H1 (cell line): ENCODE measurements around the gene ZNF831. TPM values are rescaled to one million over a fixed set of nuclear protein-coding genes. Genes with fewer than 3 reads are reported as not detected.

ENCODE experiments used
- CTCF ChIA-PET: fragments of 300-600 bp; sonication (Branson Sonifier 250); formaldehyde crosslinking; loops from one replicate; lab custom pipeline; 2021; ENCODE audit not compliant: partially characterized antibody; lab: Charles Lee
- POLR2A ChIA-PET: fragments of 300-600 bp; sonication (Branson Sonifier 250); formaldehyde crosslinking; loops from one replicate; lab custom pipeline; 2021; ENCODE audit warnings: inconsistent platforms; ENCODE audit not compliant: partially characterized antibody; lab: Charles Lee
- DNase-seq, 2 experiments: peaks; one replicate each; pipeline versions ENCODE4 v3.0.0 to v3.0.0-alpha.2; 2010 to 2022; ENCODE audit warnings: low spot score in 2 of 2, low read depth in 1 of 2, mixed read lengths in 1 of 2
- FAIRE-seq: peaks from 2 replicates; lab custom pipeline; 2011; peaks lifted over from hg19 to GRCh38; lab: Jason Lieb, UNC
- H2AFZ ChIP-seq: 2 replicates; pipeline ENCODE4 v1.8.1; 2012; ENCODE audit warnings: low read length, inconsistent platforms
- H2AK5ac ChIP-seq: 2 replicates; pipeline ENCODE4 v1.6.1; 2013; ENCODE audit warnings: low read depth, low read length
- H2BK120ac ChIP-seq: replicated peaks from 2 replicates; pipeline ENCODE3; 2013; ENCODE audit warnings: low read depth, low read length, inconsistent platforms
- H2BK12ac ChIP-seq: 2 replicates; pipeline ENCODE4 v1.6.1; 2013; ENCODE audit warnings: low read depth, low read length
- H2BK15ac ChIP-seq: 2 replicates; pipeline ENCODE4 v1.6.1; 2013; ENCODE audit warnings: low read length
- H2BK20ac ChIP-seq: 2 replicates; pipeline ENCODE4 v1.6.1; 2013; ENCODE audit warnings: low read length
- H2BK5ac ChIP-seq: 2 replicates; pipeline ENCODE4 v1.6.1; 2013; ENCODE audit warnings: low read depth, low read length
- H3K14ac ChIP-seq: 2 replicates; pipeline ENCODE4 v1.6.1; 2013; ENCODE audit warnings: inconsistent platforms; ENCODE audit not compliant: insufficient read length
- H3K18ac ChIP-seq: 2 replicates; pipeline ENCODE4 v1.6.1; 2013; ENCODE audit warnings: low read length; ENCODE audit errors: extremely low read depth
- H3K23ac ChIP-seq: 2 replicates; pipeline ENCODE4 v1.6.1; 2013; ENCODE audit warnings: inconsistent platforms; ENCODE audit not compliant: insufficient read length
- H3K23me2 ChIP-seq: 2 replicates; pipeline ENCODE4 v1.6.1; 2013; ENCODE audit warnings: low read depth, low read length
- H3K27ac ChIP-seq: 2 replicates; pipeline ENCODE4 v1.6.1; 2011; ENCODE audit warnings: low read depth, low read length, inconsistent platforms
- H3K27me3 ChIP-seq, 4 experiments: replicated peaks in 1 of 4; 1 replicate in 1 of 4; 2 replicates in 3 of 4; pipeline versions ENCODE4 v1.6.1 to v1.8.1; 2011 to 2013; ENCODE audit warnings: low read length in 3 of 4, mild to moderate bottlenecking in 3 of 4, inconsistent platforms in 2 of 4, mixed read lengths in 2 of 4, moderate library complexity in 1 of 4; ENCODE audit not compliant: control insufficient read depth in 3 of 4, insufficient read depth in 3 of 4; ENCODE audit errors: extremely low read depth in 1 of 4
- H3K36me3 ChIP-seq, 4 experiments: 2 replicates each; pipeline versions ENCODE4 v1.6.1 to v1.8.1; 2011 to 2013; ENCODE audit warnings: mild to moderate bottlenecking in 4 of 4, low read length in 3 of 4, moderate library complexity in 2 of 4, control low read depth in 1 of 4, inconsistent platforms in 1 of 4; ENCODE audit not compliant: insufficient read depth in 4 of 4, control insufficient read depth in 2 of 4
- H3K4ac ChIP-seq: replicated peaks from 2 replicates; pipeline ENCODE3; 2013; ENCODE audit warnings: low read length, low read depth, mixed read lengths, inconsistent platforms; ENCODE audit not compliant: insufficient read length
- H3K4me1 ChIP-seq, 4 experiments: replicated peaks in 1 of 4; 1 replicate in 1 of 4; 2 replicates in 3 of 4; pipeline versions ENCODE4 v1.6.1 to v1.8.1; 2011 to 2013; ENCODE audit warnings: low read length in 3 of 4, inconsistent platforms in 2 of 4, mixed read lengths in 1 of 4; ENCODE audit not compliant: insufficient read depth in 4 of 4, control insufficient read depth in 3 of 4
- H3K4me2 ChIP-seq, 2 experiments: 2 replicates each; pipeline versions ENCODE4 v1.6.1 to v1.8.1; 2011 to 2013; ENCODE audit warnings: low read depth in 2 of 2, low read length in 2 of 2, control low read depth in 1 of 2, inconsistent platforms in 1 of 2, mild to moderate bottlenecking in 1 of 2; ENCODE audit not compliant: insufficient read depth in 1 of 2
- H3K4me3 ChIP-seq, 4 experiments: fragments of 200-600, 300-600 bp in 1 of 4; sonication (generic), shearing (Covaris generic), sonication (Bioruptor Twin) in 1 of 4; 2 replicates each; pipeline versions ENCODE4 v1.5.1 to v1.8.1; 2011 to 2016; ENCODE audit warnings: low read length in 4 of 4, low read depth in 3 of 4, control low read depth in 2 of 4, inconsistent platforms in 2 of 4, mild to moderate bottlenecking in 2 of 4, mixed read lengths in 1 of 4, moderate library complexity in 1 of 4; ENCODE audit not compliant: insufficient read depth in 2 of 4; ENCODE audit errors: extremely low read depth in 1 of 4
- H3K56ac ChIP-seq: replicated peaks from 2 replicates; pipeline ENCODE3; 2013; ENCODE audit warnings: low read depth, mild to moderate bottlenecking, mixed read lengths, low read length, inconsistent platforms; ENCODE audit not compliant: insufficient read length
- H3K79me1 ChIP-seq: 2 replicates; pipeline ENCODE4 v1.6.1; 2013; ENCODE audit warnings: low read depth, low read length, control low read depth
- H3K79me2 ChIP-seq, 2 experiments: 2 replicates each; pipeline versions ENCODE4 v1.6.1 to v1.8.1; 2012 to 2013; ENCODE audit warnings: low read length in 2 of 2, mild to moderate bottlenecking in 2 of 2, inconsistent platforms in 1 of 2; ENCODE audit not compliant: insufficient read depth in 2 of 2, control insufficient read depth in 1 of 2
- H3K9ac ChIP-seq, 4 experiments: replicated peaks in 1 of 4; 1 replicate in 1 of 4; 2 replicates in 3 of 4; pipeline versions ENCODE4 v1.6.1 to v1.8.1; 2011 to 2013; ENCODE audit warnings: low read depth in 3 of 4, low read length in 3 of 4, control low read depth in 2 of 4, mild to moderate bottlenecking in 2 of 4, moderate library complexity in 2 of 4, inconsistent platforms in 1 of 4; ENCODE audit errors: extremely low read depth in 1 of 4
- H3K9me3 ChIP-seq, 2 experiments: 2 replicates each; pipeline versions ENCODE4 v1.6.1 to v1.8.1; 2012 to 2013; ENCODE audit warnings: mild to moderate bottlenecking in 2 of 2, moderate library complexity in 2 of 2, control low read depth in 1 of 2, inconsistent platforms in 1 of 2, low read depth in 1 of 2, low read length in 1 of 2, mixed read lengths in 1 of 2; ENCODE audit not compliant: insufficient read depth in 2 of 2
- H4K20me1 ChIP-seq, 2 experiments: replicated peaks in 1 of 2; 2 replicates each; pipeline versions ENCODE3 to v1.8.1; 2011 to 2013; ENCODE audit warnings: inconsistent platforms in 2 of 2, low read length in 2 of 2, mild to moderate bottlenecking in 1 of 2; ENCODE audit not compliant: insufficient read depth in 2 of 2, control insufficient read depth in 1 of 2
- H4K5ac ChIP-seq: 2 replicates; pipeline ENCODE4 v1.6.1; 2013; ENCODE audit warnings: low read length, low read depth, mixed read lengths, inconsistent platforms; ENCODE audit not compliant: insufficient read length
- H4K8ac ChIP-seq: 2 replicates; pipeline ENCODE4 v1.8.0; 2013; ENCODE audit warnings: mild to moderate bottlenecking, moderate library complexity, low read length, inconsistent platforms; ENCODE audit not compliant: insufficient read depth; ENCODE audit errors: extremely low read depth
- H4K91ac ChIP-seq: replicated peaks from 2 replicates; pipeline ENCODE3; 2013; ENCODE audit warnings: low read length, mixed read lengths, inconsistent platforms; ENCODE audit not compliant: insufficient read length
- CREB1 ChIP-seq: IDR thresholded peaks from 2 replicates; pipeline ENCODE4 v1.6.1; 2012; ENCODE audit warnings: inconsistent platforms
- JUN ChIP-seq: IDR thresholded peaks from 2 replicates; pipeline ENCODE4 v1.6.1; 2011; ENCODE audit warnings: low read depth, mild to moderate bottlenecking, improper control_type of control experiment, low read length
- WGBS, 2 experiments: shearing (Covaris generic) in 1 of 2; methylation state at CpG; one replicate each; pipeline versions ENCODE4 v1.1.6 to v1.1.7; 2013 to 2015; ENCODE audit warnings: low lambda C conversion rate in 2 of 2, mixed read lengths in 2 of 2, inconsistent platforms in 1 of 2, low coverage in 1 of 2, missing lambda C conversion rate in 1 of 2; ENCODE audit not compliant: insufficient replicate concordance in 2 of 2, insufficient coverage in 1 of 2, insufficient read length in 1 of 2; ENCODE audit errors: extremely low coverage in 1 of 2, missing lambda C conversion rate in 1 of 2; 5-methylcytosine and 5-hydroxymethylcytosine counted together
- polyA plus RNA-seq, 7 experiments: library from polyadenylated mRNA; depleted of rRNA in 3 of 7; stranded (reverse) in 5 of 7; unstranded in 2 of 7; fragments of >200 nt in 5 of 7; fragments of 200-250 nt in 2 of 7; gene quantifications; 1 replicate in 5 of 7; 2 replicates in 1 of 7; 4 replicates in 1 of 7; pipeline versions ENCODE4 v1.2.1 to v1.2.3, GENCODE V29; 2011 to 2013; ENCODE audit warnings: missing spikeins in 2 of 7, mixed read lengths in 2 of 7
- total RNA-seq: library from RNA; stranded (reverse); fragmentation: NEBNext Ultra II Directional; extraction: Animal tissue kit (Norgen Biotek cat#: 25700); gene quantifications from 2 replicates; pipeline ENCODE4 v1.2.1, GENCODE V29; 2021

ZNF831 gene
- total and polyA plus RNA-seq, 2 of the 8 experiments (the other 6 are each of a cell fraction or from before 2014, with no cell fraction given): not detected

DNA sequence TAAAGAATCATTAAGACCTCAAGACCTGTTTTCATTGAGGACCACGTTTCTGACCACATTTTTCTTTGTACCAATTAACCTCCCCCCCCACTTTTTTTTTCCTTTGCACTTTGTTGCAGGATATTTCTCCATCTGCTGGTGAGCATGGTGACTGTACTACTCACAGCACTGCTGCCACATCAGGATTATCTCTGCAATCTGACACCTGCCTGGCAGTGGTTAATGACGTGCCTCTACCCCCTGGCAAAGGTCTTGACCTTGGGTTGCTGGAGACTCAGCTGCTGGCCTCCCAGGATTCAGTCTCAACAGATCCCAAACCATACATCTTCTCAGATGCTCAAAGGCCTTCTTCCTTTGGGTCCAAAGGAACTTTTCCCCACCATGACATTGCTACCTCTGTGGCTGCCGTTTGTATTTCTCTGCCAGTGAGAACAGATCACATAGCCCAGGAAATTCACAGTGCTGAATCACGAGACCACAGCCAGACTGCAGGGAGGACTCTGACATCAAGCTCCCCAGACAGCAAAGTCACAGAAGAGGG, 90.2 kb downstream of the ZNF831 start:
- no peaks in the 10 kb centered on the region for H3K79me2 ChIP-seq
- no peak overlapping the region for H2BK15ac ChIP-seq
- no peak overlapping the region for H3K56ac ChIP-seq
- H2BK20ac ChIP-seq: no peak overlapping the region
- H2AFZ ChIP-seq: no peak overlapping the region
- WGBS, 2 experiments: 71% methylated on average over 4 of the region's 4 CpGs; no CpG with 5 or more reads in 1 of the 2 experiments
- H3K4me3 ChIP-seq: no peak overlapping the region
- no peak overlapping the region; the same call in 1 of the 2 replicates for H4K8ac ChIP-seq
- no peak overlapping the region for H3K9ac ChIP-seq
- no peak overlapping the region for H3K27ac ChIP-seq
- H2AK5ac ChIP-seq: no peak overlapping the region
- TF ChIP-seq CREB1 (peak; percentile 43; the same call in 1 of the 2 replicates), JUN (no peak)
- H3K14ac ChIP-seq: no peak overlapping the region
- DNase-seq (no peak), FAIRE-seq (no peak)
- no peak overlapping the region for H2BK12ac ChIP-seq
- H3K36me3 ChIP-seq: no peaks in the 10 kb centered on the region
- H2BK120ac ChIP-seq: no peak overlapping the region
- no peak overlapping the region for H4K5ac ChIP-seq
- no peaks in the 10 kb centered on the region for H4K20me1 ChIP-seq
- H3K9me3 ChIP-seq: no peaks in the 10 kb centered on the region
- no peak overlapping the region for H4K91ac ChIP-seq
- H3K27me3 ChIP-seq: peaks cover 0 to 2% (median 0%) of the 10 kb centered on the region in 4 experiments; a peak in 4 of 7 replicates
- no peak overlapping the region for H3K23ac ChIP-seq
- no peak overlapping the region for H2BK5ac ChIP-seq
- no peaks in the 10 kb centered on the region for H3K23me2 ChIP-seq
- H3K18ac ChIP-seq: no peak overlapping the region
- POLR2A ChIA-PET: no interaction called here
- H3K4ac ChIP-seq: no peak overlapping the region
- no peaks in the 10 kb centered on the region for H3K4me1 ChIP-seq
- H3K4me2 ChIP-seq: no peak overlapping the region
- H3K79me1 ChIP-seq: no peaks in the 10 kb centered on the region
- CTCF ChIA-PET: interaction anchor here (0.6 to 1.3 kb wide), 7 partner anchors 16 to 575 kb away, joined by 3 to 4 read pairs (median 3); no protein-coding TSS in a partner anchor
